HepG2 (cell line): ENCODE data around the gene IFIT2. TPM values are rescaled to one million over a fixed set of nuclear protein-coding genes. Genes with fewer than 3 reads are reported as not detected.
A peak's percentile ranks its signal among the peaks of the same experiment; 100 is the strongest.

Experiments
- GMEB1 ChIP-seq: sonication (generic); formaldehyde crosslinking; IDR thresholded peaks from 2 replicates; pipeline ENCODE4 v1.5.1; 2020; ENCODE audit warnings: missing genetic modification reagents, mild to moderate bottlenecking, borderline replicate concordance
- ISX ChIP-seq: sonication (generic); formaldehyde crosslinking; conservative IDR thresholded peaks from 2 replicates; pipeline ENCODE4 v1.5.0; 2020; ENCODE audit warnings: missing genetic modification reagents
- KLF13 ChIP-seq: sonication (generic); formaldehyde crosslinking; IDR thresholded peaks from 2 replicates; pipeline ENCODE4 v1.4.0; 2020; ENCODE audit warnings: mild to moderate bottlenecking, missing genetic modification reagents
- MEIS1 ChIP-seq: sonication (generic); formaldehyde crosslinking; IDR thresholded peaks from 2 replicates; pipeline ENCODE4 v1.9.0; 2021; ENCODE audit warnings: mild to moderate bottlenecking, missing genetic modification reagents, moderate library complexity, borderline replicate concordance
- MNT ChIP-seq: fragments of 450-650 bp; IDR thresholded peaks from 2 replicates; pipeline ENCODE4 v1.6.1; 2016
- NONO ChIP-seq, 2 experiments: fragments of 450-650 bp in 1 of 2; sonication (generic) in 1 of 2; formaldehyde crosslinking in 1 of 2; IDR thresholded peaks in 1 of 2; conservative IDR thresholded peaks in 1 of 2; 2 replicates each; pipeline versions ENCODE4 v1.6.1 to v1.8.0; 2017 to 2022; ENCODE audit warnings: mild to moderate bottlenecking in 1 of 2, missing genetic modification reagents in 1 of 2, moderate library complexity in 1 of 2
- PAF1 ChIP-seq: IDR thresholded peaks from 2 replicates; pipeline ENCODE4 v1.6.1; 2016; ENCODE audit warnings: missing genetic modification reagents, missing compliant biosample characterization
- RFX3 ChIP-seq: IDR thresholded peaks from 2 replicates; pipeline ENCODE4 v1.6.1; 2016; ENCODE audit warnings: missing biosample characterization, missing genetic modification reagents
- ZBTB38 ChIP-seq: sonication (generic); formaldehyde crosslinking; IDR thresholded peaks from 2 replicates; pipeline ENCODE4 v1.5.1; 2020; ENCODE audit warnings: mild to moderate bottlenecking, missing genetic modification reagents
- ZNF253 ChIP-seq: sonication (generic); formaldehyde crosslinking; IDR thresholded peaks from 2 replicates; pipeline ENCODE4 v1.8.0; 2022; ENCODE audit warnings: mild to moderate bottlenecking, missing genetic modification reagents, borderline replicate concordance
- polyA plus RNA-seq, 8 experiments: library from polyadenylated mRNA; depleted of rRNA in 3 of 8; stranded (reverse) in 7 of 8; unstranded in 1 of 8; fragments of >200 nt; fragmentation: Illumina TruSeq in 4 of 8; extraction: Trizol in 4 of 8; gene quantifications; 2 replicates each; pipeline versions ENCODE4 v1.2.1 to v1.2.3, GENCODE V29; 2011 to 2016; ENCODE audit warnings: low read depth in 4 of 8, missing spikeins in 1 of 8, mixed read lengths in 1 of 8; ENCODE audit not compliant: insufficient read depth in 1 of 8
- total RNA-seq, 5 experiments: library from RNA; depleted of rRNA; stranded (reverse); fragments of >200 nt; fragmentation: Illumina TruSeq; extraction: Trizol; gene quantifications; 2 replicates each; pipeline ENCODE4 v1.2.3, GENCODE V29; 2016; ENCODE audit warnings: low read depth in 1 of 5
- TF ChIP-seq, protein P1 (sequence below): sonication (generic); formaldehyde crosslinking; IDR thresholded peaks from one replicate; pipeline ENCODE4 v1.5.1; 2020; ENCODE audit warnings: mild to moderate bottlenecking, missing genetic modification reagents; ENCODE audit errors: not compliant biosample characterization
- TF ChIP-seq, protein P2 (sequence below): sonication (generic); formaldehyde crosslinking; IDR thresholded peaks from 2 replicates; pipeline ENCODE4 v1.8.1; 2023; ENCODE audit warnings: missing genetic modification reagents, inconsistent platforms, borderline replicate concordance
- TF ChIP-seq, protein P3 (sequence below): sonication (generic); formaldehyde crosslinking; IDR thresholded peaks from 2 replicates; pipeline ENCODE4 v1.4.0; 2020; ENCODE audit warnings: missing genetic modification reagents

Gene IFIT2
- total and polyA plus RNA-seq, 2 of the 13 experiments (the other 11 are each of a cell fraction or from before 2014, with no cell fraction given), result 0.04 to 0.15 TPM

- TF ChIP-seq GMEB1 (CRISPR knock-in tag) (no peak), KLF13 (CRISPR knock-in tag) (no peak), RFX3 (CRISPR knock-in tag) (no peak), ZNF253 (CRISPR knock-in tag) (no peak), PAF1 (CRISPR knock-in tag) (no peak), ISX (CRISPR knock-in tag) (no peak), MNT (no peak), ZBTB38 (CRISPR knock-in tag) (no peak), NONO (IDR thresholded peaks at IDR 0.05) (no peak), NONO (CRISPR knock-in tag; conservative IDR thresholded peaks at IDR 0.05) (no peak), MEIS1 (CRISPR knock-in tag) (no peak)
- TF ChIP-seq, protein P1, sequence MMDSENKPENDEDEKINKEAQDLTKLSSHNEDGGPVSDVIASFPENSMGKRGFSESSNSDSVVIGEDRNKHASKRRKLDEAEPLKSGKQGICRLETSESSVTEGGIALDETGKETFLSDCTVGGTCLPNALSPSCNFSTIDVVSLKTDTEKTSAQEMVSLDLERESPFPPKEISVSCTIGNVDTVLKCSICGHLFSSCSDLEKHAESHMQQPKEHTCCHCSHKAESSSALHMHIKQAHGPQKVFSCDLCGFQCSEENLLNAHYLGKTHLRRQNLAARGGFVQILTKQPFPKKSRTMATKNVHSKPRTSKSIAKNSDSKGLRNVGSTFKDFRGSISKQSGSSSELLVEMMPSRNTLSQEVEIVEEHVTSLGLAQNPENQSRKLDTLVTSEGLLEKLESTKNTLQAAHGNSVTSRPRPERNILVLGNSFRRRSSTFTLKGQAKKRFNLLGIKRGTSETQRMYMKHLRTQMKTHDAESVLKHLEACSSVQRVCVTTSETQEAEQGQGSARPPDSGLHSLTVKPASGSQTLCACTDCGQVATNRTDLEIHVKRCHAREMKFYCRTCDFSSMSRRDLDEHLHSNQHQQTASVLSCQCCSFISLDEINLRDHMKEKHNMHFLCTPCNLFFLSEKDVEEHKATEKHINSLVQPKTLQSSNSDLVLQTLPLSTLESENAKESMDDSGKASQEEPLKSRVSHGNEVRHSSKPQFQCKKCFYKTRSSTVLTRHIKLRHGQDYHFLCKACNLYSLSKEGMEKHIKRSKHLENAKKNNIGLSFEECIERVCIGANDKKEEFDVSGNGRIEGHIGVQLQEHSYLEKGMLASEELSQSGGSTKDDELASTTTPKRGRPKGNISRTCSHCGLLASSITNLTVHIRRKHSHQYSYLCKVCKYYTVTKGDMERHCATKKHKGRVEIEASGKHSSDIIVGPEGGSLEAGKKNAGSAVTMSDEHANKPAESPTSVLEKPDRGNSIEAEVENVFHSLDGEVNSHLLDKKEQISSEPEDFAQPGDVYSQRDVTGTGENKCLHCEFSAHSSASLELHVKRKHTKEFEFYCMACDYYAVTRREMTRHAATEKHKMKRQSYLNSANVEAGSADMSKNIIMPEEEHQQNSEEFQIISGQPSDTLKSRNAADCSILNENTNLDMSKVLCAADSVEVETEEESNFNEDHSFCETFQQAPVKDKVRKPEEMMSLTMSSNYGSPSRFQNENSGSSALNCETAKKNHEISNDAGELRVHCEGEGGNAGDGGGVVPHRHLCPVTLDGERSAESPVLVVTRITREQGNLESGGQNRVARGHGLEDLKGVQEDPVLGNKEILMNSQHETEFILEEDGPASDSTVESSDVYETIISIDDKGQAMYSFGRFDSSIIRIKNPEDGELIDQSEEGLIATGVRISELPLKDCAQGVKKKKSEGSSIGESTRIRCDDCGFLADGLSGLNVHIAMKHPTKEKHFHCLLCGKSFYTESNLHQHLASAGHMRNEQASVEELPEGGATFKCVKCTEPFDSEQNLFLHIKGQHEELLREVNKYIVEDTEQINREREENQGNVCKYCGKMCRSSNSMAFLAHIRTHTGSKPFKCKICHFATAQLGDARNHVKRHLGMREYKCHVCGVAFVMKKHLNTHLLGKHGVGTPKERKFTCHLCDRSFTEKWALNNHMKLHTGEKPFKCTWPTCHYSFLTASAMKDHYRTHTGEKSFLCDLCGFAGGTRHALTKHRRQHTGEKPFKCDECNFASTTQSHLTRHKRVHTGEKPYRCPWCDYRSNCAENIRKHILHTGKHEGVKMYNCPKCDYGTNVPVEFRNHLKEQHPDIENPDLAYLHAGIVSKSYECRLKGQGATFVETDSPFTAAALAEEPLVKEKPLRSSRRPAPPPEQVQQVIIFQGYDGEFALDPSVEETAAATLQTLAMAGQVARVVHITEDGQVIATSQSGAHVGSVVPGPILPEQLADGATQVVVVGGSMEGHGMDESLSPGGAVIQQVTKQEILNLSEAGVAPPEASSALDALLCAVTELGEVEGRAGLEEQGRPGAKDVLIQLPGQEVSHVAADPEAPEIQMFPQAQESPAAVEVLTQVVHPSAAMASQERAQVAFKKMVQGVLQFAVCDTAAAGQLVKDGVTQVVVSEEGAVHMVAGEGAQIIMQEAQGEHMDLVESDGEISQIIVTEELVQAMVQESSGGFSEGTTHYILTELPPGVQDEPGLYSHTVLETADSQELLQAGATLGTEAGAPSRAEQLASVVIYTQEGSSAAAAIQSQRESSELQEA (CRISPR knock-in tag), result no peak
- TF ChIP-seq, protein P2, sequence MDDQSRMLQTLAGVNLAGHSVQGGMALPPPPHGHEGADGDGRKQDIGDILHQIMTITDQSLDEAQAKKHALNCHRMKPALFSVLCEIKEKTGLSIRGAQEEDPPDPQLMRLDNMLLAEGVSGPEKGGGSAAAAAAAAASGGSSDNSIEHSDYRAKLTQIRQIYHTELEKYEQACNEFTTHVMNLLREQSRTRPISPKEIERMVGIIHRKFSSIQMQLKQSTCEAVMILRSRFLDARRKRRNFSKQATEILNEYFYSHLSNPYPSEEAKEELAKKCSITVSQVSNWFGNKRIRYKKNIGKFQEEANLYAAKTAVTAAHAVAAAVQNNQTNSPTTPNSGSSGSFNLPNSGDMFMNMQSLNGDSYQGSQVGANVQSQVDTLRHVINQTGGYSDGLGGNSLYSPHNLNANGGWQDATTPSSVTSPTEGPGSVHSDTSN (CRISPR knock-in tag), result no peak
- TF ChIP-seq, protein P3, sequence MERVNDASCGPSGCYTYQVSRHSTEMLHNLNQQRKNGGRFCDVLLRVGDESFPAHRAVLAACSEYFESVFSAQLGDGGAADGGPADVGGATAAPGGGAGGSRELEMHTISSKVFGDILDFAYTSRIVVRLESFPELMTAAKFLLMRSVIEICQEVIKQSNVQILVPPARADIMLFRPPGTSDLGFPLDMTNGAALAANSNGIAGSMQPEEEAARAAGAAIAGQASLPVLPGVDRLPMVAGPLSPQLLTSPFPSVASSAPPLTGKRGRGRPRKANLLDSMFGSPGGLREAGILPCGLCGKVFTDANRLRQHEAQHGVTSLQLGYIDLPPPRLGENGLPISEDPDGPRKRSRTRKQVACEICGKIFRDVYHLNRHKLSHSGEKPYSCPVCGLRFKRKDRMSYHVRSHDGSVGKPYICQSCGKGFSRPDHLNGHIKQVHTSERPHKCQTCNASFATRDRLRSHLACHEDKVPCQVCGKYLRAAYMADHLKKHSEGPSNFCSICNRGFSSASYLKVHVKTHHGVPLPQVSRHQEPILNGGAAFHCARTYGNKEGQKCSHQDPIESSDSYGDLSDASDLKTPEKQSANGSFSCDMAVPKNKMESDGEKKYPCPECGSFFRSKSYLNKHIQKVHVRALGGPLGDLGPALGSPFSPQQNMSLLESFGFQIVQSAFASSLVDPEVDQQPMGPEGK (CRISPR knock-in tag), result peak; percentile 19; the same call in 1 of the 2 replicates
These were observed 32.3 kb upstream of the IFIT2 start (continued) for GRCh38 chr10:89269433-89270152.
